Psoas muscle (tissue), 8 donors: ENCODE data around the gene ARV1. TPM values are rescaled to one million over a fixed set of nuclear protein-coding genes. Genes with fewer than 3 reads are reported as not detected.
"Not testable (repeated sequence)": the region's sequence is repeated elsewhere in the genome, so short reads cannot be mapped to it uniquely, and the experiment has no call there.

Experiments
- ATAC-seq, 4 donors: fragments of 200-7000 bp; cut with Tn5 transposase; one replicate each; pipeline ENCODE4 v1.9.1; 2020; ENCODE audit warnings: moderate library complexity in 3 of 4, mild to moderate bottlenecking in 2 of 4
- DNase-seq, 2 donors: peaks; one replicate each; pipeline ENCODE4 v3.0.0-alpha.2; 2020
- H3K27ac ChIP-seq: fragments of 200-600 bp; one replicate; pipeline ENCODE4 v1.8.0; 2022
- H3K27me3 ChIP-seq, 3 donors: fragments of 200-600 bp in 1 of 3; one replicate each; pipeline versions ENCODE4 v1.6.1 to v1.8.0; 2013 to 2022; ENCODE audit warnings: low read length in 2 of 3, mild to moderate bottlenecking in 2 of 3, moderate library complexity in 1 of 3; ENCODE audit not compliant: insufficient read depth in 3 of 3
- H3K36me3 ChIP-seq, 2 donors: fragments of 200-600 bp in 1 of 2; one replicate each; pipeline versions ENCODE4 v1.6.1 to v1.8.0; 2013 to 2022; ENCODE audit warnings: low read depth in 1 of 2, mild to moderate bottlenecking in 1 of 2, moderate library complexity in 1 of 2; ENCODE audit not compliant: insufficient read depth in 1 of 2
- H3K4me1 ChIP-seq: fragments of 200-600 bp; one replicate; pipeline ENCODE4 v1.8.0; 2022
- H3K4me3 ChIP-seq: fragments of 200-600 bp; one replicate; pipeline ENCODE4 v1.8.0; 2022; ENCODE audit warnings: mild to moderate bottlenecking
- H3K9me3 ChIP-seq: fragments of 200-600 bp; one replicate; pipeline ENCODE4 v1.8.0; 2022
- WGBS, 3 donors: extraction: QIAGEN DNeasy Blood & Tissue Kit; methylation state at CpG; one replicate each; pipeline versions ENCODE4 v1.1.6 to v1.1.7; 2013; 5-methylcytosine and 5-hydroxymethylcytosine counted together
- intact Hi-C, 2 donors: fragments of 100-400 bp; cut with DNase I; formaldehyde crosslinking; loops; one replicate each; pipeline versions ENCODE4 v1.11.0 to v1.14.2; 2022
- polyA plus RNA-seq, 3 donors: library from polyadenylated mRNA; stranded (reverse); fragments of 200-250 nt; gene quantifications; one replicate each; pipeline ENCODE4 v1.2.3, GENCODE V29; 2013
- total RNA-seq, 4 donors: library from RNA; stranded (reverse); fragmentation: NEBNext Ultra II Directional in 2 of 4; extraction: Animal tissue kit (Norgen Biotek cat#: 25700) in 2 of 4; gene quantifications; one replicate each; pipeline versions ENCODE4 v1.2.1 to v1.2.4, GENCODE V29; 2021 to 2023
- TF ChIP-seq, protein P1 (sequence below): fragments of 200-600 bp; IDR thresholded peaks from one replicate; pipeline ENCODE4 v1.8.0; 2022; ENCODE audit warnings: antibody characterized with exemption
- donor health status: healthy with polysubstance abuse.
- donor health status: DM: no; HTN: no; CAD: no; lungs with moderate emphysema.
- donor health status: Bipolar disorder and iron deficiency.
- donor health status: healthy.
- donor health status: DM: yes; HTN: yes; CAD: no.
- donor health status: DM: no; HTN: no; CAD: no.
- donor health status: DM: no; HTN: no; CAD: no.
- donor health status: DM: yes; HTN: yes; CAD: no.

Gene ARV1
- total and polyA plus RNA-seq, 7 donors, result 7.9 to 22.5 (median 13.9) TPM

DNA sequence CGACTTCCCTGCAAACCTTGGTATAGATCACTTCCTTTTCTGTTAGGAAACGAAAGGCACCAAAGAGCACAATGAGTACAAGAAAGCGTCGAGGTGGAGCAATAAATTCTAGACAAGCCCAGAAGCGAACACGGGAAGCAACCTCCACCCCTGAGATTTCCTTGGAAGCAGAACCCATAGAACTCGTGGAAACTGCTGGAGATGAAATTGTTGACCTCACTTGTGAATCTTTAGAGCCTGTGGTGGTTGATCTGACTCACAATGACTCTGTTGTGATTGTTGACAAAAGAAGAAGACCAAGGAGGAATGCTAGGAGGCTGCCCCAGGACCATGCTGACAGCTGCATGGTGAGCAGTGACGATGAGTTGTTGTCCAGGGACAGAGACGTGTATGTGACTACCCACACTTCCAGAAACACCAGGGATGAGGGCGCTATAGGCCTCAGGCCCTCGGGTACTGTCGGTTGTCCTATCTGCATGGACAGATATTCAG lies 42.7 kb downstream of the ARV1 start:
- no peaks in the 10 kb centered on the region for H3K9me3 ChIP-seq
- TF ChIP-seq, protein P1, sequence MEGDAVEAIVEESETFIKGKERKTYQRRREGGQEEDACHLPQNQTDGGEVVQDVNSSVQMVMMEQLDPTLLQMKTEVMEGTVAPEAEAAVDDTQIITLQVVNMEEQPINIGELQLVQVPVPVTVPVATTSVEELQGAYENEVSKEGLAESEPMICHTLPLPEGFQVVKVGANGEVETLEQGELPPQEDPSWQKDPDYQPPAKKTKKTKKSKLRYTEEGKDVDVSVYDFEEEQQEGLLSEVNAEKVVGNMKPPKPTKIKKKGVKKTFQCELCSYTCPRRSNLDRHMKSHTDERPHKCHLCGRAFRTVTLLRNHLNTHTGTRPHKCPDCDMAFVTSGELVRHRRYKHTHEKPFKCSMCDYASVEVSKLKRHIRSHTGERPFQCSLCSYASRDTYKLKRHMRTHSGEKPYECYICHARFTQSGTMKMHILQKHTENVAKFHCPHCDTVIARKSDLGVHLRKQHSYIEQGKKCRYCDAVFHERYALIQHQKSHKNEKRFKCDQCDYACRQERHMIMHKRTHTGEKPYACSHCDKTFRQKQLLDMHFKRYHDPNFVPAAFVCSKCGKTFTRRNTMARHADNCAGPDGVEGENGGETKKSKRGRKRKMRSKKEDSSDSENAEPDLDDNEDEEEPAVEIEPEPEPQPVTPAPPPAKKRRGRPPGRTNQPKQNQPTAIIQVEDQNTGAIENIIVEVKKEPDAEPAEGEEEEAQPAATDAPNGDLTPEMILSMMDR, result no peak
- intact Hi-C loops, result no loop called here
- no peak overlapping the region for H3K4me3 ChIP-seq
- no peak overlapping the region for H3K27ac ChIP-seq
- no peaks in the 10 kb centered on the region for H3K4me1 ChIP-seq
- WGBS, 3 donors, result 78 to 80% (median 79%) methylated on average over 12 of the region's 12 CpGs
- H3K27me3 ChIP-seq, result peaks cover 0 to 6% (median 0%) of the 10 kb centered on the region in 3 donors
- ATAC-seq (no peak), DNase-seq (no peak)
- H3K36me3 ChIP-seq, result no peaks in the 10 kb centered on the region

DNA sequence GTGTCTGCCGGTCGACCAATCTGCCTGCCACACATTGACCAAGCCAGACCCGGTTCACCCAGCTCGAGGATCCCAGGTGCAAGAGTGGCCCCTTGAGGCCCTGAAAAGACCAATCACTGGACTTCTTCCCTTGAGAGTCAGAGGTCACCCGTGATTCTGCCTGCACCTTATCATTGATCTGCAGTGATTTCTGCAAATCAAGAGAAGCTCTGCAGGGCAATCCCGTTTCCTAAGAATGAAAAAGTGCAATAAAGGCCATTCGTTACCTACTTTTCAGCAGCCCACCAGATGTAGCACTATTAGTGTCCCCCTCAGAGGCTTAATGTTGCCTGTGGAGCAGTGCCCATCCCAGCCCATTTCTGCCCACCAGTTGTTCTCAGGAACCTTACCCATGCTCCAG lies 43.6 kb downstream of the ARV1 start:
- 85 to 92% (median 87%) methylated on average over 7 of the region's 7 CpGs for WGBS, 3 donors
- H3K36me3 ChIP-seq, H3K9me3 ChIP-seq, H3K4me1 ChIP-seq, H3K4me3 ChIP-seq, DNase-seq, H3K27ac ChIP-seq, H3K27me3 ChIP-seq, intact Hi-C loops, ATAC-seq: not testable (repeated sequence)

DNA sequence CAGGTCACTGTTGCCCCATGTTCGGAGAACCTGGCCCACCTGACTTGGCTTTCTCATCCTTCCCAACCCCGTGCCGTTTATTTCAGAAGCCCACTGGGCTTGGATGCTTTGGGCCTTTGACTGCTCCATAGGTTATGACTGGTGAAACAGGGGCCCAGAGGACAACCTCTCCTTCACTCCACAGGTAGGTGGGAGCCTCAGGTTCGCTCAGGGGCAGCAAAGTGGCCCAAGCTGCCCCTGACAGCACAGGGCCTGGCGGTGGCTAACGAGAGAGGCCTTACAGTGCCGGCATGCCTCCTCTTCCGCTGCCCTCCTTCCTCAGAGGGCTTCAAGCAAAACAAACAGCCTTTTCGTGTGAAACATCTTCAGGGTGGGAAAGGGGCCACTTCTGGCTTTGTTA lies 44.3 kb downstream of the ARV1 start:
- ATAC-seq (no peak), DNase-seq (no peak)
- 89 to 90% (median 90%) methylated on average over 9 of the region's 9 CpGs for WGBS, 3 donors
- Histone ChIP-seq H3K4me3 (no peak overlapping the region), H3K9me3 (no peaks in the 10 kb centered on the region), H3K27me3 (peaks cover 0 to 6% (median 0%) of the 10 kb centered on the region in 3 donors), H3K36me3 (no peaks in the 10 kb centered on the region), H3K27ac (no peak overlapping the region), H3K4me1 (no peaks in the 10 kb centered on the region)
- intact Hi-C loops, result no loop called here
- TF ChIP-seq, protein P1, result no peak

DNA sequence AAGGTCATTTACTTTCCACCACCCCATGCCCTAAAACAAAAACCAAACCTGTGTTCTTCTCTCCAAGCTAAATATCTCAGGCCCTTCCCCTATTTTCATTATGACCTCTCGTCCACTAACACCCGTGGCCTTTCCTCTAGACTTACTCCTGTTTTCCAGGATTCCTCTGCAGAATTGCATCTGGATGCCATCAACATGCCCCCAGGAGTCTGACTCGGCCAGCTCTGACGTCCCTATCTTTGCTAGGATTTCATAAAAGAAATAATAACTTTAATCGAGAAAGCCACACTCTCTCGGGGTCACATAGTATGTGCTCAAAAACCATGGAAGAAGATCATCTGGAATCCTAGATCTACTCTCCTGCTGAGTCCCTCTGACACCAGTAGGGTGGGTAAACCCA lies 47.7 kb downstream of the ARV1 start:
- Histone ChIP-seq H3K4me3 (no peak overlapping the region), H3K27ac (no peak overlapping the region), H3K4me1 (no peaks in the 10 kb centered on the region), H3K36me3 (no peaks in the 10 kb centered on the region), H3K9me3 (no peaks in the 10 kb centered on the region), H3K27me3 (no peaks in the 10 kb centered on the region)
- ATAC-seq (no peak), DNase-seq (no peak)
- intact Hi-C loops, result no loop called here
- 80 to 82% (median 81%) methylated on average over 6 of the region's 6 CpGs for WGBS, 3 donors
- TF ChIP-seq, protein P1, result no peak

DNA sequence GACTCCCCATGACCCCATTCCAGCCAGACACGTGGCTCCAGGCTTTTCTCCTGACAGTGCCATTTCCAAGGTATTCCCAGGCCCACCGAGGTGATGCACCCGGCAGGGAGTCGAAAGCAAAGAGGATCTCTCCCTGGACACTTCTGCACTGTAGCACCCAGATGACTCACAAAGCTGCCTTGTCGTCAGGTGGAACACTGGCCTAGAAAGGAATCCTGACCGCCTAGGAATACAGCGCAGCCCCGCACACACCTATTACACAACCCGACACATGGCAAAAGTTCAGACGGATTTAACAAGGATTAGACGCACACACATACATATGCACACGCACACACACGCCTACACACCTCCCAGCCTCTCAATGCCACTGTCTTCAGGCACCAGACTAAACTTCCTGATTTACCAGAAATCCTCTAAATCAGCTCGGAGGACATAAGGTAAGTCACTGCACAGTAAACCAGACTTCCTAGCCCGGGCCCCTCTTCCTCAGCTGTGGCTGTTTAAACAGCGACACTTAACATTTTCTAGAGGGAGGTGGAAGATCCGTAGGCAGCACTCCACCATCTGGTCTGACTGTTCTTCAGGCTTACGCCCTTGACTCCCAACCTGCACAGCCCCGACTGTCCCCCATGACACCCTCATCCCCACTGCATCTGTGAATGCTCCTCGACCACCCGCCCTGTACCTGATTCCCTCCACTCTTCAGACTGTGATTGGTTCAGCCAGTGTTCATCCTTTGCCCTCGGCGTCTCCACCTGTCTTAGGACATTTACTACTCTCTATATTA lies 48.4 kb downstream of the ARV1 start:
- Histone ChIP-seq H3K9me3 (no peaks in the 10 kb centered on the region), H3K4me1 (no peaks in the 10 kb centered on the region), H3K4me3 (no peak overlapping the region), H3K27me3 (no peaks in the 10 kb centered on the region), H3K36me3 (no peaks in the 10 kb centered on the region), H3K27ac (no peak overlapping the region)
- no peak for DNase-seq
- no peak for ATAC-seq
- TF ChIP-seq, protein P1, result no peak
- intact Hi-C loops, result no loop called here
- WGBS, 3 donors, result 81 to 86% (median 83%) methylated on average over 23 of the region's 23 CpGs
